DMS153 treated with DMSO at 0.1 percent for 48 hours (cell line): Measurements from ENCODE around the gene HECTD3.
"Not testable (repeated sequence)": the region's sequence is repeated elsewhere in the genome, so short reads cannot be mapped to it uniquely, and the experiment has no call there.

Experiments used
- DNase-seq: peaks from one replicate; lab custom pipeline; 2025; ENCODE audit not compliant: unreplicated experiment; lab: John Stamatoyannopoulos, UW

Gene HECTD3

DNA sequence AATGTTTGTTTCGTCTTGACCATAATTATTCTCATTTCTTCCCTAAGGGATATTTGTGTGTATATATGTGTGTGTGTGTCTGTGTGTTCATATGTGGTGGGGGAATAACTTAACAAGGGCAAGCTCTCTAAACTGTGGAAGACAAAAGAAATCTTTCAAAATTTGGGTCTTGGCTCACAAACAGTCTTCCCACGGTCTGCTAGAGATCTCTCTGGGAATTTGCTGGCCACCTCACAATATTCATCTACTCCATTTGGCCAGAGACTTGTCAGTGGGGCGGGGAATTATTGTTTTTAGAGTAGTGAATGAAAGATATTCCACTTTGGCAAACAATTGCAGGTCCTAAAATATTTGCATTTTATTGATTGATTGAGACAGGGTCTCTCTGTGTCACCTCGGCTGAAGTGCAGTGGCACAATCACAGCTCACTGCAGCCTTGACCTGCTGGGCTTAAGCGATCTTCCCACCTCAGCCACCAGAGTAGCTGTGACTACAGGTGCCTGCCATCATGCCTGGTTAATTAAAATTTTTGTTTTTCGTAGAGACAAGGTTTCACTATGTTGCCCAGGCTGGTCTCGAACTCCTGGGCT, 16.7 kb downstream of the HECTD3 start:
- DNase-seq = no peak

DNA sequence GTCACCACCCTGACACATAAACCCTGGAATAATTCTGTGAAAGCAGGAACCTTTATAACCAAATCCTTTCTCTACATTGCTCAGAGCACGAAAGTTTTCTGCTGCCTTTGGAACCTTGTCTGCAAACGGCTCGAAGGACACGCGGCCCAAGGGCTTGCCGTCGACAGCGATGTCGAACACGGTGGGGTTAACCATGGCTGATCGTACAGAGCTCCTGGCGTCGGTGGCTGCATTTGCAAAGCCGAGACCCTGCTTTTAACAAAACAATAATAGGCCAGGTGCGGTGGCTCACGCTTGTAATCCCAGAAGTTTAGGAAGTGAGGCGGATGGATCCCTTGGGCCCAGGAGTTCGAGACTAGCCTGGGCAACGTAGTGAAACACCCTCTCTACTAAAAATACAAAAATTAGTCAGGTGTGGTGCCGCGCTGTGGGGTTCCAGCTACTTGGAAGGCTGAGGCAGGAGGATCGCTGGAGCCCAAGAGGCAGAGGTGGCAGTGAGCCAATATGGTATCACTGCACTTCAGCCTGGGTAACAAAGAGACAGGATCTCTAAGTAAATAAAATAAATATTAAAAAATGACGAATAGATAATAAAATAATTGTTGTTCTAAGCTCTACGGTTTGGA, 22.5 kb downstream of the HECTD3 start:
- DNase-seq = no peak

DNA sequence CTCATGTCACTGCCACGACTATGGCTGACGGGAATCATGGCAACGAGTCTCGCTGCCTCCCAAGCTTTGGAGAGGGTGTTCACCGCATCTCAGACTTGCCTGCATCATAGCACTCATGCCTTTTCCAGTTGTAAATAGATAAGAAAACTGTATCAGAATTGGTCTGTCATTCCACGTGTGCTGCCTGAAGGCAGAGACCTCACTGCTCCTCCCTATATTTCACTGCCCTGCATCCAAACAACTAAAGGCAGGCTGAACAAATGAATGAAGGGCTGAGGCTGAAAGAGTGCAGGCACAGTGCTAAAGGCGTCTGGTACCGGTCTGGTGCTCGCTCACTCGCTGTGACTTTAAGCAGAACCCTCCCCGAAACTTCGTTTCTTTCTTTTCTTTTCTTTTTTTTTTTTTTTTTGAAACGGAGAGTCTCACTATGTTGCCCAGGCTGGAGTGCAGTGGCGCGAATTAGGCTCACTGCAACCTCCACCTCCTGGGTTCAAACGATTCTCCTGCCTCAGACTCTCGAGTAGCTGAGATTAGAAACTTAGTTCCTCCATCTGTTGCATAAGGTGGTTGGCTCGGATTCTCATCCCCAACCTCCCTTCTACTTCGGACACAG, 25.3 kb downstream of the HECTD3 start:
- no peak for DNase-seq

- DNase-seq = not testable (repeated sequence)
Observed at GRCh38 chr1:44977372-44977771, 33.8 kb downstream of the HECTD3 start.

- DNase-seq = no peak
Observed at GRCh38 chr1:44976252-44976651, 34.9 kb downstream of the HECTD3 start.

- no peak for DNase-seq
Observed at GRCh38 chr1:44973645-44974044, 37.5 kb downstream of the HECTD3 start.

DNA sequence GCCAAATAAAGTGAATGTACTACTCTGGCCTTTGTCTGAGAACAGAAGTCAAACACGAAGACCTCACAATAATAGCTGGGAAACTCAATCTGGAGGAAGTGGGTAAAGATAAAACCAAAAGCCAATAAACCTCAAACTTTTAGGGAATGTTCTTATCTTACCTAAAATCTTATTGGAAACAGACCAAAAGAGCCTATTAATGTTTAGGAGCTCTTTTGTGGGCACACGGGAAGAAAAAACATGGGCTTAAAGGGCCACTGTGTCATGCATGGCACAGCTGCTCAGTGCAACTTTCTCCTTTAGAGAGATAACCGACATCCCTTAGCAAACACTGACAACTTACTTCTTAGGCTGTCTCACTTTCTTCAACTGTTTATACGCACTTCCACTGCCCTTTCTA, 40.8 kb downstream of the HECTD3 start:
- no peak for DNase-seq

DNA sequence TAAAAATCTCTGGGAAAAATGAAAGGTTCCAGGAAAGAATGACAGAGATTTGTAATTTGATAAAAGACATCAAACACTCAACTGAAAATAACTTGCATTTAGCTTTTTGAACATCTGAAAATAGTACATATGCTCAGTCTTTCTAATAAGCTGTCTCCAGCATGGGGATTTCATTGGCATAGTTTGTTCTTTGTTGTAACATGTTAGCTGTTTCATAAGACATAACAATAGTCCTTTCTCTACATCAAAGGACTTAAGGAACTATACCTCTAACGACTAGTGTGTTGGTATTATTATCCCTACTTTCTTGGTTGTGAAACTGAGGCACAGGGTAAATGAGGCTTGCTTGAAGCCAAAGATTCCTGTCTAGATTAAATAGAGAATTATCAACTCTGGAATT, 46.7 kb downstream of the HECTD3 start:
- DNase-seq = no peak

DNA sequence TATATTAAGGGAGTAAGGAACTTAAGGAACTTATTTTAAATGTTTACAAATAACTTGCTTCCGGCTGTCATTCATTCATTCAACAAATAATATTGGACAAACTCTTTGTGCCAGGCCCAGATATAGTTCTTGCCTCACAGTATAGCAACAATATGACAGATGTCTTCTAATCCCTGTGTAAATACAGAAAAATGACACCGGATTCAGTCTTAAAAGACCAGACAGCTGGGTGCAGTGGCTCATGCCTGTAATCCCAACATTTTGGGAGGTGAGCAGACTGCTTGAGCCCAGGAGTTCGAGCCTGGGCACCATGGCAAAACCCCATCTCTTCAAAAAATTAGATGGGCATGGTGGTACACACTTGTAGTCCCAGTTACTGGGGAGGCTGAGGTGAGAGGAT, 48.4 kb downstream of the HECTD3 start:
- DNase-seq = no peak

DNA sequence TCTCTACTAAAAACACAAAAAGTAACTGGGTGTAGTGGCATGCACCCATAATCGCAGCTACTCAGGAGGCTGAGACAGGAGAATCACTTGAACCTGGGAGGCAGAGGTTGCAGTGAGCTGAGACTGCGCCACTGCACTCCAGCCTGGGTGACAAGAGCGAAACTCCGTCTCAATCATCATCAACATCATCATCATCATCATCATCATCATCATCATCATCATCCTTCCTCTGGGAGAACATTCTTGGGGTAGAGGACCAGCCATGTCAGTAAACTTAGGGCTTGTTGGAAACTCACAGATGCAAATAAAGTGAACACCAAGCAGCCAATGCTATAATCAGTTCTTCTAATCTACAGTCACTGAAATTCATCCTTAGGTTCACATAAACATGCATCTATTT, 49.1 kb downstream of the HECTD3 start:
- DNase-seq = not testable (repeated sequence)

GRCh38 chr1:44957566-44957965, 53.6 kb downstream of the HECTD3 start:
- not testable (repeated sequence) for DNase-seq

DNA sequence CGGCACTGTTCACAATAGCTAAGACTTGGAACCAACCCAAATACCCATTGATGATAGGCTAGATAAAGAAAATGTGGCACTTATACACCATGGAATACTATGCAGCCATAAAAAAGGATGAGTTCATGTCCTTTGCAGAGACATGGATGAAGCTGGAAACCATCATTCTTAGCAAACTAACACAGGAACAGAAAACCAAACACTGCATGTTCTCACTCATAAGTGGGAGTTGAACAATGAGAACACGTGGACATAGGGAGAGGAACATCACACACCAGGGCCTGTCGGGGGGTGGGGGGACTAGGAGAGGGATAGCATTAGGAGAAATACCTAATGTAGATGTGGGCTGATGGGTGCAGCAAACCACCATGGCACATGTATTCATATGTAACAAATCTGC, 55.0 kb downstream of the HECTD3 start:
- DNase-seq = not testable (repeated sequence)
